Neural progenitor cell (in vitro differentiated cells): ENCODE data around the gene VDAC2.

ENCODE experiments used
- EZH2 ChIP-seq: fragments of 200-600 bp; sonication (generic); IDR thresholded peaks from 2 replicates; pipeline ENCODE4 v1.6.1; 2017; ENCODE audit warnings: antibody characterized with exemption, mild to moderate bottlenecking, moderate library complexity
- TF ChIP-seq, protein P1 (sequence below): fragments of 200-600 bp; sonication (generic); IDR thresholded peaks from 2 replicates; pipeline ENCODE4 v1.5.1; 2017; ENCODE audit warnings: antibody characterized with exemption, mild to moderate bottlenecking

DNA sequence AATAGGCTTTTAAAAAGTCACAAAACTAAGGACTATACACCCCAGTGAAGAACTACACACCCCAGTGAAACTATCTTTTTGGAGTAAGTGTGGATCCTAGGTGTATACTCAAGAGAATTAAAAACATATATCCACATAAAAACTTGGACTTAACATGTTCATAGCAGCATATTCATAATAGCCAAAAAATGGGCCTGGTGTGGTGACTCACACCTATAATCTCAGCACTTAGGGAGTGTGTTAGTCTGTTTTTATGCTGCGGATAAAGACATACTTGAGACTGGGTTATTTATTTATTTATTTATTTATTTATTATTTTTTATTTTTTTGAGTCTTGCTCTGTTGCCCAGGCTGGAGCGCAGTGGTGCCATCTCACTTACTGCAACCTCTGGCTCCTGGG, 44.1 kb downstream of the VDAC2 start:
- TF ChIP-seq, protein P1, sequence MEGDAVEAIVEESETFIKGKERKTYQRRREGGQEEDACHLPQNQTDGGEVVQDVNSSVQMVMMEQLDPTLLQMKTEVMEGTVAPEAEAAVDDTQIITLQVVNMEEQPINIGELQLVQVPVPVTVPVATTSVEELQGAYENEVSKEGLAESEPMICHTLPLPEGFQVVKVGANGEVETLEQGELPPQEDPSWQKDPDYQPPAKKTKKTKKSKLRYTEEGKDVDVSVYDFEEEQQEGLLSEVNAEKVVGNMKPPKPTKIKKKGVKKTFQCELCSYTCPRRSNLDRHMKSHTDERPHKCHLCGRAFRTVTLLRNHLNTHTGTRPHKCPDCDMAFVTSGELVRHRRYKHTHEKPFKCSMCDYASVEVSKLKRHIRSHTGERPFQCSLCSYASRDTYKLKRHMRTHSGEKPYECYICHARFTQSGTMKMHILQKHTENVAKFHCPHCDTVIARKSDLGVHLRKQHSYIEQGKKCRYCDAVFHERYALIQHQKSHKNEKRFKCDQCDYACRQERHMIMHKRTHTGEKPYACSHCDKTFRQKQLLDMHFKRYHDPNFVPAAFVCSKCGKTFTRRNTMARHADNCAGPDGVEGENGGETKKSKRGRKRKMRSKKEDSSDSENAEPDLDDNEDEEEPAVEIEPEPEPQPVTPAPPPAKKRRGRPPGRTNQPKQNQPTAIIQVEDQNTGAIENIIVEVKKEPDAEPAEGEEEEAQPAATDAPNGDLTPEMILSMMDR, result no peak
- no peak for TF ChIP-seq EZH2
